A673 (cell line): ENCODE measurements around the gene SPAG16.

Experiments used
- CTCF ChIP-seq: fragments of 300-800, 200-600 bp; sonication (generic); conservative IDR thresholded peaks from 2 replicates; pipeline ENCODE4 v1.5.1; 2017; ENCODE audit warnings: low read depth, mild to moderate bottlenecking, antibody characterized with exemption, low read length, moderate library complexity, mixed read lengths
- EZH2 ChIP-seq: fragments of 200-600 bp; sonication (generic); IDR thresholded peaks from 2 replicates; pipeline ENCODE4 v1.6.1; 2017; ENCODE audit warnings: borderline replicate concordance, low read depth, mild to moderate bottlenecking, mixed read lengths, antibody characterized with exemption, low read length; ENCODE audit not compliant: poor library complexity, severe bottlenecking

- TF ChIP-seq CTCF, result no peak
- no peak for TF ChIP-seq EZH2
Observed at GRCh38 chr2:213496226-213496625, 212.0 kb downstream of the SPAG16 start.
